Vagina (tissue), 2 donors: ENCODE results near the gene RBFOX1. TPM values are rescaled to one million over a fixed set of nuclear protein-coding genes. Genes with fewer than 3 reads are reported as not detected.

Source experiments
- DNase-seq, 2 donors: peaks; one replicate each; pipeline ENCODE4 v3.0.0-alpha.2; 2017; ENCODE audit errors: extremely low spot score in 2 of 2
- H3K27ac ChIP-seq: fragments of 200-600 bp; sonication (generic); one replicate; pipeline ENCODE4 v1.5.1; 2019
- H3K27me3 ChIP-seq: fragments of 200-600 bp; sonication (generic); one replicate; pipeline ENCODE4 v1.5.1; 2019
- H3K36me3 ChIP-seq, 2 donors: fragments of 200-600 bp; sonication (generic); one replicate each; pipeline ENCODE4 v1.5.1; 2017 to 2019
- H3K4me1 ChIP-seq: fragments of 200-600 bp; sonication (generic); one replicate; pipeline ENCODE4 v1.5.1; 2019
- H3K4me3 ChIP-seq, 2 donors: fragments of 200-600 bp; sonication (generic); 1 replicate in 1 of 2; 2 replicates in 1 of 2; pipeline ENCODE4 v1.5.1; 2016 to 2019
- H3K9me3 ChIP-seq: fragments of 200-600 bp; sonication (generic); one replicate; pipeline ENCODE4 v1.5.1; 2019
- CTCF ChIP-seq, 3 experiments: fragments of 450-650 bp in 2 of 3; fragments of 200-600 bp in 1 of 3; sonication (generic) in 1 of 3; IDR thresholded peaks; one replicate each; pipeline ENCODE4 v1.5.1; 2017 to 2019; ENCODE audit warnings: antibody characterized with exemption in 3 of 3, mild to moderate bottlenecking in 2 of 3, moderate library complexity in 2 of 3
- POLR2A ChIP-seq, 2 donors: fragments of 450-650 bp; IDR thresholded peaks; one replicate each; pipeline ENCODE4 v1.6.1; 2017; ENCODE audit warnings: antibody characterized with exemption in 2 of 2, mild to moderate bottlenecking in 2 of 2, moderate library complexity in 2 of 2
- POLR2AphosphoS5 ChIP-seq, 2 donors: sonication (generic); formaldehyde crosslinking; IDR thresholded peaks; one replicate each; pipeline ENCODE4 v1.9.0; 2017; ENCODE audit warnings: antibody characterized with exemption in 2 of 2, mild to moderate bottlenecking in 2 of 2, low read depth in 1 of 2; ENCODE audit not compliant: insufficient read depth in 1 of 2
- intact Hi-C: fragments of 100-400 bp; cut with DNase I; formaldehyde crosslinking; loops from one replicate; pipeline ENCODE4 v1.15.1; 2023
- total RNA-seq: library from RNA; depleted of rRNA; stranded (reverse); fragments of >200 nt; gene quantifications from one replicate; pipeline ENCODE4 v1.2.3, GENCODE V29; 2016

Gene RBFOX1
- total RNA-seq, 1 donor from 2014 or later, result 6.6 TPM

DNA sequence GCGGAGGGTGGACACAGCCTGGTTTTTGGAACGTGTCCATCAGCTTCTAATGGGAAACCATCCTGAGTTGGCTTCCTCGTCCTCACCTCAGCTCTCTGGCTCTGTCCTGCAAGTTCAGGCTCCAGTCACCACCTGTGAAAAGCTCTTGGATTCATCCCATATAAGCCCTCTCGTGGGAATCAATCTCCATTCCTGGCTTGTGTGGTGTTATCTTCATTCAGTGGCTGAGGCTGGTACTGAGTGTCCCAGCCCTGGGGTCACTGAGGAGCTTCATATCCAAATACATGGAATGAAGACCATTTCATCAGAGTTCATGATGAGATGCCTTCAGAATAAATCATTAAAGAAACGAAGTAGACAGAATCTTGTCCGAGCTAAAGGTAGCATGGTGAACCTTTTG is 189.2 kb downstream of the RBFOX1 start:
- Histone ChIP-seq H3K27ac (no peak overlapping the region), H3K36me3 (no peaks in the 10 kb centered on the region), H3K9me3 (no peaks in the 10 kb centered on the region), H3K4me3 (no peak overlapping the region), H3K4me1 (no peaks in the 10 kb centered on the region), H3K27me3 (no peaks in the 10 kb centered on the region)
- intact Hi-C loops, result no loop called here
- DNase-seq, result no peak
- no peak for TF ChIP-seq POLR2AphosphoS5 (IDR thresholded peaks at IDR 0.05; ENCODE audit: insufficient read depth in 1 of 2, low read depth in 1 of 2)
- no peak for TF ChIP-seq CTCF (IDR thresholded peaks at IDR 0.05)
- no peak for TF ChIP-seq POLR2A (IDR thresholded peaks at IDR 0.05)

DNA sequence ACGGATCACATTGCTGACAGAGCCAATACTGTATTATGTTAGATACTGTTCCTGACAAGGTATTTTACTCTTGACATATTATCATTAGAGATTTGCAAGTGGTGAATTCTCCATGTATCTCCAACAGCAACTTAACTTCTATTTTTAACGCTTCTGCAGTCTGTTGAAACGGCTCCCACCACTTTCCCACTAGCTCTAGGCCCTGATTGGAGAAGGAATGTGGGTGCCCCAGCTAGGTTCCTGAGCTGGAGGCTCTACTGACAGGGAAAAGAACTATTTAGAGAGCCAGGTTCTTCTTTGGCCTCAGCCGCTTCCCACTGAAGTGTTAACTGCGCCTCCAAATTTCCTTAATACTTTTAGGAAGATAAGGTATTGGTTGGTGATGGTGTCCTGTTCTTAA is 191.8 kb downstream of the RBFOX1 start:
- H3K27ac ChIP-seq, result no peak overlapping the region
- no peaks in the 10 kb centered on the region for H3K27me3 ChIP-seq
- no peaks in the 10 kb centered on the region for H3K9me3 ChIP-seq
- TF ChIP-seq POLR2AphosphoS5 (IDR thresholded peaks at IDR 0.05; ENCODE audit: insufficient read depth in 1 of 2, low read depth in 1 of 2), result no peak
- no peak for TF ChIP-seq CTCF (IDR thresholded peaks at IDR 0.05)
- no peak for TF ChIP-seq POLR2A (IDR thresholded peaks at IDR 0.05)
- H3K4me3 ChIP-seq, result no peak overlapping the region
- H3K36me3 ChIP-seq, result no peaks in the 10 kb centered on the region
- H3K4me1 ChIP-seq, result no peaks in the 10 kb centered on the region
- intact Hi-C loops, result loop anchor here (2.0 kb wide), 1 partner anchor 20 kb away; no protein-coding TSS in a partner anchor
- no peak for DNase-seq

DNA sequence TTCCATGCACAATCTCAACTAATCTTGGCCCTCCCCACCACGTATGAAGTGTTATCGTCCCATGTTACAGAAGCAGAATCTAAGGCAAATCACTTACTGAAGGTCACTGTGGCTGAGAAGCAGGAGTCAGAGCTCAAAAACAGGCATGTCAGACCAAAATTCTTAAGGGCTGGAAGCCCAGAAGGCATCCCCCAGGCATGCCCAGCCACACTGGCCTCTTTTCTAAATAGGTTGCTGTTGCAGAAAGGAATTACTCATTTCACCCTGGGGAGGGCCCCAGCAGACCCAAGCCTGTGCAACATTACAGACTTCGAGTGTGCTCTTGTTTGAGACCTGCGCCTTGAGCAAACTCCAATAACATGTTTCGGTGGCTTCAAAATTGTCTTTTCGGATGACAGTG is 194.1 kb downstream of the RBFOX1 start:
- no peak for DNase-seq
- no peaks in the 10 kb centered on the region for H3K36me3 ChIP-seq
- intact Hi-C loops, result no loop called here
- H3K4me3 ChIP-seq, result no peak overlapping the region
- TF ChIP-seq CTCF (IDR thresholded peaks at IDR 0.05), result no peak
- no peak for TF ChIP-seq POLR2AphosphoS5 (IDR thresholded peaks at IDR 0.05; ENCODE audit: insufficient read depth in 1 of 2, low read depth in 1 of 2)
- no peak for TF ChIP-seq POLR2A (IDR thresholded peaks at IDR 0.05)
- H3K27ac ChIP-seq, result no peak overlapping the region
- H3K9me3 ChIP-seq, result no peaks in the 10 kb centered on the region
- H3K27me3 ChIP-seq, result no peaks in the 10 kb centered on the region
- H3K4me1 ChIP-seq, result no peaks in the 10 kb centered on the region

DNA sequence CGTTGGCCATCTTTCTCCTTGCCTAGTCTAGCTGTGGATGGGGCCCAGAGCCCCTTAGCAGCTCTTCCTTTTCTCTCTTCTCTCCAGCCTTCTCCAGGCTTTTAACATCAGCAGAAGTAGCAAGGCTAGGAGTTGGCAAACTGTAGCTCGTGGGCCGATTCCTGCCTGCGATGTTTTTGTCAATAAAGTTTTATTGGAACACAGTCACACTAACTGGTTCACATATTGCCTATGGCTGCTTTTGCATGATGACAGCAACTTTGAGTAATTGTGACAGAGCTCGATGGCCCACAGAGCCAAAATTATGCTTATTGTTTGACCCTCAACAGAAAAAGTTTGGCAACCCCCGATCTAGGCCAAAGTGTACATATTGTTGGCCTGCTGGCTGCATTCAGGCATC is 199.9 kb downstream of the RBFOX1 start:
- Histone ChIP-seq H3K4me1 (no peaks in the 10 kb centered on the region), H3K27ac (no peak overlapping the region), H3K4me3 (no peak overlapping the region), H3K9me3 (no peaks in the 10 kb centered on the region), H3K27me3 (no peaks in the 10 kb centered on the region), H3K36me3 (no peaks in the 10 kb centered on the region)
- TF ChIP-seq POLR2A (IDR thresholded peaks at IDR 0.05), result no peak
- no peak for TF ChIP-seq POLR2AphosphoS5 (IDR thresholded peaks at IDR 0.05; ENCODE audit: insufficient read depth in 1 of 2, low read depth in 1 of 2)
- no peak for TF ChIP-seq CTCF (IDR thresholded peaks at IDR 0.05)
- intact Hi-C loops, result no loop called here
- DNase-seq, result no peak

- no peak overlapping the region for H3K4me3 ChIP-seq
- DNase-seq, result no peak
- H3K27ac ChIP-seq, result no peak overlapping the region
- TF ChIP-seq CTCF (IDR thresholded peaks at IDR 0.05) (no peak), POLR2A (IDR thresholded peaks at IDR 0.05) (no peak), POLR2AphosphoS5 (IDR thresholded peaks at IDR 0.05; ENCODE audit: insufficient read depth in 1 of 2, low read depth in 1 of 2) (no peak)
- H3K4me1 ChIP-seq, result no peaks in the 10 kb centered on the region
- intact Hi-C loops, result no loop called here
- no peaks in the 10 kb centered on the region for H3K36me3 ChIP-seq
- no peaks in the 10 kb centered on the region for H3K27me3 ChIP-seq
- H3K9me3 ChIP-seq, result no peaks in the 10 kb centered on the region
Observed at GRCh38 chr16:7534749-7535148, 202.1 kb downstream of the RBFOX1 start.
